PC-3 (cell line): ENCODE results near the gene CLDN16.

Source experiments
- CTCF ChIP-seq: fragments of 300-600 bp; sonication (generic); conservative IDR thresholded peaks from 2 replicates; pipeline ENCODE4 v1.5.1; 2017; ENCODE audit warnings: antibody characterized with exemption, low read depth, mild to moderate bottlenecking, low read length
- EZH2 ChIP-seq: fragments of 300-600 bp; sonication (generic); IDR thresholded peaks from one replicate; pipeline ENCODE4 v1.6.1; 2017; ENCODE audit warnings: antibody characterized with exemption, mild to moderate bottlenecking, low read length; ENCODE audit not compliant: unreplicated experiment
- EZH2phosphoT487 ChIP-seq: fragments of 300-600 bp; sonication (generic); IDR thresholded peaks from 2 replicates; pipeline ENCODE4 v1.6.1; 2018; ENCODE audit warnings: mild to moderate bottlenecking, antibody characterized with exemption, low read length, borderline replicate concordance

- TF ChIP-seq CTCF (no peak), EZH2 (no peak), EZH2phosphoT487 (no peak)
Measured at GRCh38 chr3:190404715-190405114, 16.8 kb downstream of the CLDN16 start.
